B cell (primary cell): ENCODE measurements around the gene CDH19.

ENCODE experiments used
- CTCF ChIP-seq: fragments of 200-600 bp; IDR thresholded peaks from one replicate; pipeline ENCODE4 v1.8.0; 2022; ENCODE audit warnings: antibody characterized with exemption, mild to moderate bottlenecking
- EZH2 ChIP-seq: IDR thresholded peaks from 2 replicates; pipeline ENCODE4 v1.6.1; 2012; ENCODE audit warnings: borderline replicate concordance, low read depth, mild to moderate bottlenecking, moderate library complexity, low read length; ENCODE audit not compliant: insufficient read depth, poor library complexity, severe bottlenecking

- TF ChIP-seq CTCF: no peak
- TF ChIP-seq EZH2: no peak
Measured at GRCh38 chr18:66571845-66572244, 32.0 kb downstream of the CDH19 start.
